ENCODE measurements around the gene TLE5. TPM values are rescaled to one million over a fixed set of nuclear protein-coding genes. Genes with fewer than 3 reads are reported as not detected.

TLE5 gene
- total RNA-seq, 2 donors from 2014 or later, result 166 to 254 TPM

- 92 to 100% methylated on average over 1 of the region's 1 CpG for WGBS, 2 donors
- TF ChIP-seq CTCF (IDR thresholded peaks at IDR 0.05), result no peak
- TF ChIP-seq POLR2A (IDR thresholded peaks at IDR 0.05), result no peak
- Histone ChIP-seq H3K9me3 (no peaks in the 10 kb centered on the region), H3K36me3 (replicated peaks in 1 of 2; ENCODE audit: insufficient read depth in 1 of 2, low read depth in 2 of 2) (no peaks in the 10 kb centered on the region), H3K4me1 (peaks cover 13% of the 10 kb centered on the region), H3K27me3 (no peaks in the 10 kb centered on the region), H3K27ac (no peak overlapping the region), H3K4me3 (no peak overlapping the region)
- ATAC-seq (no peak), DNase-seq (no peak)
- intact Hi-C loops (cut with DNase I), result no loop called here
Measured at GRCh38 chr19:3026768-3027167, 35.5 kb downstream of the TLE5 start.

GRCh38 chr19:3025549-3025886, 36.8 kb downstream of the TLE5 start:
- H3K27ac ChIP-seq, result no peak overlapping the region
- peaks cover 13% of the 10 kb centered on the region for H3K4me1 ChIP-seq
- H3K36me3 ChIP-seq (replicated peaks in 1 of 2; ENCODE audit: insufficient read depth in 1 of 2, low read depth in 2 of 2), result no peaks in the 10 kb centered on the region
- no peak for ATAC-seq
- TF ChIP-seq CTCF (IDR thresholded peaks at IDR 0.05) (no peak), POLR2A (IDR thresholded peaks at IDR 0.05) (no peak)
- H3K9me3 ChIP-seq, result no peaks in the 10 kb centered on the region
- intact Hi-C loops (cut with DNase I), result no loop called here
- no peaks in the 10 kb centered on the region for H3K27me3 ChIP-seq
- WGBS, 2 donors, result 80 to 92% methylated on average over 8 to 9 of the region's 9 CpGs
- H3K4me3 ChIP-seq, result no peak overlapping the region
- no peak for DNase-seq

- ATAC-seq (no peak), DNase-seq (no peak)
- no peak for TF ChIP-seq CTCF (IDR thresholded peaks at IDR 0.05)
- no peak for TF ChIP-seq POLR2A (IDR thresholded peaks at IDR 0.05)
- Histone ChIP-seq H3K4me1 (peaks cover 13% of the 10 kb centered on the region), H3K27me3 (no peaks in the 10 kb centered on the region), H3K36me3 (replicated peaks in 1 of 2; ENCODE audit: insufficient read depth in 1 of 2, low read depth in 2 of 2) (no peaks in the 10 kb centered on the region), H3K4me3 (no peak overlapping the region), H3K9me3 (no peaks in the 10 kb centered on the region), H3K27ac (no peak overlapping the region)
- intact Hi-C loops (cut with DNase I), result no loop called here
- WGBS, 2 donors, result 76 to 85% methylated on average over 13 to 28 of the region's 30 CpGs
Measured at GRCh38 chr19:3024870-3025548, 37.3 kb downstream of the TLE5 start.

DNA sequence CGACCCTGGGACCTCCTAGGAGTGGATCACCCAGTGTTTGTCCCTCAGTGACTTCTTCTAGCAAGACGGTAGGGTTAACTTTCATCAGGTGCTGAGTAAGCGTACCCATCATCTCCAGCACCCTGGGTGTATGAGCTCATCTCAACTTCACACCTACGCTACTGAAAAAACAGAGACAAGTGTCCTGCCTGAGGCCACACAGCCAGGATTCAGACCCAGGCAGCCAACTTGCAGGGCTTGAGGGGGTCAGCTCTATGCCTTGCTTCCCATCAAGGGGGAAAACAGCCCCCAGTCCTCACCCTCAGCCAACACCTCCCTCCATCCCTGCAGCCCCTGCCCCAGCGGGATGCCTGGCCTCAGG, 37.8 kb downstream of the TLE5 start:
- 71 to 84% methylated on average over 5 of the region's 5 CpGs for WGBS, 2 donors

More for the DNA sequence above, 37.8 kb downstream of the TLE5 start:
- Histone ChIP-seq H3K4me1 (peaks cover 10% of the 10 kb centered on the region), H3K9me3 (no peaks in the 10 kb centered on the region), H3K27ac (no peak overlapping the region), H3K4me3 (no peak overlapping the region), H3K36me3 (replicated peaks in 1 of 2; ENCODE audit: insufficient read depth in 1 of 2, low read depth in 2 of 2) (no peaks in the 10 kb centered on the region), H3K27me3 (no peaks in the 10 kb centered on the region)
- TF ChIP-seq CTCF (IDR thresholded peaks at IDR 0.05) (no peak), POLR2A (IDR thresholded peaks at IDR 0.05) (no peak)
- DNase-seq (no peak), ATAC-seq (no peak)
- intact Hi-C loops (cut with DNase I), result no loop called here
